ENCODE measurements around the gene PVALB.

Gene PVALB

DNA sequence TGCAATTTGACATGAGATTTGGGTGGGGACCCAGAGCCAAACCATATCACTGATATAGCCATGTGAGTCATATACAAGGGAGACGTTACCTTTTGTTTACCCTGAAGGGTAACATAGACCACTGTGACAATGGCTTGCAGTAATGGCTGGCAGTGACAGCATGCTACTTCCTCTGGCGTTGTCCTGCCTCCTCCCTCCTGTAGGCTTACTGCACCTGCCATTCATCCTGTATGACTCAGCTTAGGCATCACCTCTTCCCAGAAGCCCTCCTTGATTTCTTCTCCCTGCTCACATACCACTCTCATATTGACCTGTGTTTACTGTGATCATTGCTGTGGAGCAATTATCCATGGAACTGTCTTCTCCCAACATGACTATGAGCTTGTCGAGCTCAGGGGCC lies 12.0 kb upstream of the PVALB start:
- no peaks in the 10 kb centered on the region for H3K36me3 ChIP-seq (ENCODE audit: control insufficient read depth in 2 of 2, insufficient read depth in 2 of 2, low read length in 2 of 2)
- H3K27ac ChIP-seq (ENCODE audit: low read length): no peak overlapping the region
- H3K4me1 ChIP-seq (ENCODE audit: control insufficient read depth, insufficient read depth, low read length): no peaks in the 10 kb centered on the region
- H3K27me3 ChIP-seq (ENCODE audit: control insufficient read depth in 1 of 2, insufficient read depth in 2 of 2, low read length in 2 of 2): peaks cover 5 to 13% of the 10 kb centered on the region in 2 donors
- H3K9ac ChIP-seq (ENCODE audit: low read length in 2 of 2): no peak overlapping the region
- H3K9me3 ChIP-seq (ENCODE audit: control insufficient read depth in 2 of 2, low read length in 2 of 2): peaks cover 0 to 4% of the 10 kb centered on the region in 2 donors
- H3K4me3 ChIP-seq (ENCODE audit: low read length in 2 of 2): no peak overlapping the region

- H3K4me1 ChIP-seq (ENCODE audit: control insufficient read depth, insufficient read depth, low read length): no peaks in the 10 kb centered on the region
- no peaks in the 10 kb centered on the region for H3K36me3 ChIP-seq (ENCODE audit: control insufficient read depth in 2 of 2, insufficient read depth in 2 of 2, low read length in 2 of 2)
- H3K9me3 ChIP-seq (ENCODE audit: control insufficient read depth in 2 of 2, low read length in 2 of 2): no peaks in the 10 kb centered on the region
- no peak overlapping the region for H3K4me3 ChIP-seq (ENCODE audit: low read length in 2 of 2)
- no peak overlapping the region for H3K27ac ChIP-seq (ENCODE audit: low read length)
- H3K27me3 ChIP-seq (ENCODE audit: control insufficient read depth in 1 of 2, insufficient read depth in 2 of 2, low read length in 2 of 2): peaks cover 11 to 19% of the 10 kb centered on the region in 2 donors
- H3K9ac ChIP-seq (ENCODE audit: low read length in 2 of 2): no peak overlapping the region
Observed at GRCh38 chr22:36826262-36826661, 9.4 kb upstream of the PVALB start.

DNA sequence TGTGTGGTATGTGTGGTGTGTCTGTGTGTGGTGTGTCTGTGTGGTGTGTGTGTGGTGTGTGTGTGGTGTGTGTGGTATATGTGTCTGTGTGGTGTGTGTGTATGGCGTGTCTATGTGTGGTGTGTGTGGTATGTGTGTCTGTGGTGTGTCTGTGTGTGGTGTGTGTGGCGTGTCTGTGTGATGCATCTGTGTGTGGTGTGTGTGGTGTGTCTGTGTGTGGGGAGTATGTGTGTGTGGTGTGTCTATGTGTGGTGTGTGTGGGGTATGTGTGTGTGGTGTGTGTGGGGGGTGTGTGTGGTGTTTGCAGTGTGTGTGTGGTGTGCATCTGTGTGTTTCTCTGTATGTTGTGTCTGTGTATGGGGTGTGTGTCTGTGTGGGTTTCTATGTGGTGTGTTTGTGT lies 7.8 kb upstream of the PVALB start:
- no peak overlapping the region for H3K4me3 ChIP-seq (ENCODE audit: low read length in 2 of 2)
- no peaks in the 10 kb centered on the region for H3K4me1 ChIP-seq (ENCODE audit: control insufficient read depth, insufficient read depth, low read length)
- no peaks in the 10 kb centered on the region for H3K9me3 ChIP-seq (ENCODE audit: control insufficient read depth in 2 of 2, low read length in 2 of 2)
- H3K27me3 ChIP-seq (ENCODE audit: control insufficient read depth in 1 of 2, insufficient read depth in 2 of 2, low read length in 2 of 2): peaks cover 16 to 24% of the 10 kb centered on the region in 2 donors
- H3K36me3 ChIP-seq (ENCODE audit: control insufficient read depth in 2 of 2, insufficient read depth in 2 of 2, low read length in 2 of 2): no peaks in the 10 kb centered on the region
- H3K27ac ChIP-seq (ENCODE audit: low read length): no peak overlapping the region
- H3K9ac ChIP-seq (ENCODE audit: low read length in 2 of 2): no peak overlapping the region

DNA sequence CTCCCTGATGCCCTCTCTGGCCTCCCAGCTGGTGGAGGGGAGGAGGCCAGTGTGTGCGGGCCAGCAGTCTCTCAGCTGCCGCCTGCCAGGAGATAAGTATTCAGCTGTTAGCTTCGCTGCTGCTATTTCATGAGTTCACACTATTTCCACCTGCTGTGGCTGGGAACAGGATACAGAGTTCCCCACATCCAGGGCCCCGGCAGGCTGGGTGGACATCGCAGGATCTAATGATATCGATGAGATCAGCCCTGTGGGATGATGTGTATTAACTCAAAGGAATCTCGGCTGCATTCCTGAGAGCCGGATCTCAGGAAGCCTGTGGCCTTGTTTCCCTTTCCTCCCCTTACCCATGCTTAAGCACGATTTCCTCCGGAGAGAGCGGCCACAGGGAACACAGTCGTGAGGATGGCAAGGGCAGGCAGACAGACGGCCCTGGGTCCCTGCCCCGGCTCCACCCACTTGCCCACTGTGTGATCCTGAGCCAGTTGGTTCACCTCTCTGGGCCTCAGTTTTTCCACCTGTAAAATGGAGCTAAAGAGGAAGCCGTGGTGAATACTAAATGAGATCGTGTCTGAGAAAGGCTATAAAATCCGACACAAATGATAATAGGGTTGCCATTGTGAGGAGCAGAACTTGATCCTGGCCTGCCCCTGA lies 6.5 kb upstream of the PVALB start:
- Histone ChIP-seq H3K27me3 (ENCODE audit: control insufficient read depth in 1 of 2, insufficient read depth in 2 of 2, low read length in 2 of 2) (peaks cover 24 to 33% of the 10 kb centered on the region in 2 donors), H3K4me1 (ENCODE audit: control insufficient read depth, insufficient read depth, low read length) (no peaks in the 10 kb centered on the region), H3K9me3 (ENCODE audit: control insufficient read depth in 2 of 2, low read length in 2 of 2) (no peaks in the 10 kb centered on the region), H3K9ac (ENCODE audit: low read length in 2 of 2) (no peak overlapping the region), H3K4me3 (ENCODE audit: low read length in 2 of 2) (no peak overlapping the region), H3K27ac (ENCODE audit: low read length) (no peak overlapping the region), H3K36me3 (ENCODE audit: control insufficient read depth in 2 of 2, insufficient read depth in 2 of 2, low read length in 2 of 2) (no peaks in the 10 kb centered on the region)

DNA sequence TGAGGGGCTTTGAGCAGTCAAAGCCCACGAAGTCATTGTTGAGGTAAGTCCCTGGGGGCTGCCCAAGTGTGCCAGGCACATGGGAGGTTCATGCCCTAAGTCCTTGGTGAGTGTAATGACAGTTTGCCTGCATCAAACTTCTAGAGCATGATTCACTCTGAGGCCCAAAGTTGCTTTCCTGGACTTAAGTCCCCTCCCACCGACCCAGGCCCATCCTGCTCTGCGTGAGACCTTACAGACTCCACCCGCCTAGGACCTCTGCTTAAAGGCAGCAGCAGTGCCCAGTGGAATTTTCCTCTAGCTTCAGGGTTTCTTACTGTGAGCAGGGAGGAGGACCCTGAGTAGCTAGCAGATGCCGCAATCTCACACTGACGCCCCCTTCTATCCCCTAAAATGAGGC lies 5.7 kb upstream of the PVALB start:
- H3K27me3 ChIP-seq (ENCODE audit: control insufficient read depth in 1 of 2, insufficient read depth in 2 of 2, low read length in 2 of 2): peaks cover 31 to 40% of the 10 kb centered on the region in 2 donors
- no peaks in the 10 kb centered on the region for H3K9me3 ChIP-seq (ENCODE audit: control insufficient read depth in 2 of 2, low read length in 2 of 2)
- no peaks in the 10 kb centered on the region for H3K36me3 ChIP-seq (ENCODE audit: control insufficient read depth in 2 of 2, insufficient read depth in 2 of 2, low read length in 2 of 2)
- no peak overlapping the region for H3K4me3 ChIP-seq (ENCODE audit: low read length in 2 of 2)
- H3K4me1 ChIP-seq (ENCODE audit: control insufficient read depth, insufficient read depth, low read length): no peaks in the 10 kb centered on the region
- no peak overlapping the region for H3K27ac ChIP-seq (ENCODE audit: low read length)
- no peak overlapping the region for H3K9ac ChIP-seq (ENCODE audit: low read length in 2 of 2)

DNA sequence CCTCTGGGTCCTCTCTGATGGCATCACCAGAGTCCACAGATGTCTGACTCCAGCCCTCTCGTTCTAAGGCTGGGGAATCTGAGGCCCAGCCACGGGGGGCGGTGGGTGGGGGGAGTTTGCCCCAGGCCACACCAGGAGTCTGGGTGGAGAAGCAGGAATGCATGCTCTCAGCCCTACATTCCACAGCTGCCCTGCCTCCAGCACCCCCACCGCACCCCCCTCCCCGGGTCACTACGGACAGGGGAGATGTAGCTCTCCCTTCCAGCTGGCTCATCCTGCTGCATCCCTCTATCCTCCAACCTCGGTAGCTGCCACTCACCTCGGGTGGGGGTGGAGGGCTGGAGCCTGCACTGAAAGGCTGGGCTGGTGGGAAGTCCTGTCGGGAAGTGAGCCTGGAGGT lies 2.3 kb upstream of the PVALB start:
- peaks cover 55 to 57% of the 10 kb centered on the region in 2 donors for H3K27me3 ChIP-seq (ENCODE audit: control insufficient read depth in 1 of 2, insufficient read depth in 2 of 2, low read length in 2 of 2)
- no peak overlapping the region for H3K9ac ChIP-seq (ENCODE audit: low read length in 2 of 2)
- H3K4me1 ChIP-seq (ENCODE audit: control insufficient read depth, insufficient read depth, low read length): peaks cover 8% of the 10 kb centered on the region
- no peaks in the 10 kb centered on the region for H3K36me3 ChIP-seq (ENCODE audit: control insufficient read depth in 2 of 2, insufficient read depth in 2 of 2, low read length in 2 of 2)
- no peaks in the 10 kb centered on the region for H3K9me3 ChIP-seq (ENCODE audit: control insufficient read depth in 2 of 2, low read length in 2 of 2)
- no peak overlapping the region for H3K4me3 ChIP-seq (ENCODE audit: low read length in 2 of 2)
- no peak overlapping the region for H3K27ac ChIP-seq (ENCODE audit: low read length)

DNA sequence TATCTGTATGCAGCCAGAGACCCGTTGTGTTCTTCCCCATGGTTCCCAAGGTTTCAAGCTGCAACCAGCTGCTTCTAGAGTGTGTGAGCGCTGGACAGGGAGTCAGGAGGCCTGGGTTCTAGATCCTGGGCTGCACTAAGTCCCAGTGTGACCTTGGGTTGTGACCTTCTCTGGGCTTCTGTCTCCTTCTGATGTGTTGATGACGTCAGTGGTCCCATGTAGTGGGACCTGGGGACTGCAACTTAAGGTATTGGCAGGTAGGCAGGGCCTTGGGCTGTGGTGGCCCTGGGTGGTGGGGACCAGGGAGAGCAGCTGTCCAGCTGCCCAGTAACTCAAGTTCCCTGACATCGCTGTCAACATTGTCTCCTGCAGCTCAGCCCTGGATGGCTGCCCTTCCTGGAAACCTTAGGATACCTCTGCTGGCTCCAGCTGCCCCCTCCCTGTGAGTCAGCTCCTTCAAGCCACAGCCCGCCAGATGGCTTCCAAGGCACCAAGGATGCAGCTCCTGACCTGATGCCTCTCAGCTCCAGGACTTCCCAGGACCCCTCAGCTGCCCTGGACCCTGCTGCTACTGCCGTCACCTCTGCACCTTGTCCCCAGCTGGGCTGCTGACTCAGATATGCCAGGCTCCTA lies 1.3 kb upstream of the PVALB start:
- Histone ChIP-seq H3K27ac (ENCODE audit: low read length) (no peak overlapping the region), H3K36me3 (ENCODE audit: control insufficient read depth in 2 of 2, insufficient read depth in 2 of 2, low read length in 2 of 2) (no peaks in the 10 kb centered on the region), H3K4me1 (ENCODE audit: control insufficient read depth, insufficient read depth, low read length) (peaks cover 8% of the 10 kb centered on the region), H3K9ac (ENCODE audit: low read length in 2 of 2) (no peak overlapping the region), H3K4me3 (ENCODE audit: low read length in 2 of 2) (no peak overlapping the region), H3K27me3 (ENCODE audit: control insufficient read depth in 1 of 2, insufficient read depth in 2 of 2, low read length in 2 of 2) (peaks cover 54 to 57% of the 10 kb centered on the region in 2 donors), H3K9me3 (ENCODE audit: control insufficient read depth in 2 of 2, low read length in 2 of 2) (no peaks in the 10 kb centered on the region)

DNA sequence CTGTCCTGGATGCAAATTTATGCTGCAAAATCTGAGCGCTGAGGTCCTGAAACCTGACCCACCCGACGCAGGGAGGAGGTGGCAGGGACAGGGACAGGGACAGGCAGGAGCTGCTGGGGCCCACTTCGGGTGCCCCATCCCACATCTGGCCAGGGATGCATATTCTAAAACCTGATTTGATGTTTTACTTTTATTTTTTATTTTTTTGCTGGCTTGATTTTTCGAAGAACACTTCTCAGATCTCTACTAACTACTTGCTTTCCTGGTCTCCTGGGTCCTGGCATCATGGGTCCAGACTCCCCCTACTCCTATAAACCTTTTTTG lies 652 bp upstream of the PVALB start:
- Histone ChIP-seq H3K36me3 (ENCODE audit: control insufficient read depth in 2 of 2, insufficient read depth in 2 of 2, low read length in 2 of 2) (no peaks in the 10 kb centered on the region), H3K9ac (ENCODE audit: low read length in 2 of 2) (no peak overlapping the region), H3K9me3 (ENCODE audit: control insufficient read depth in 2 of 2, low read length in 2 of 2) (no peaks in the 10 kb centered on the region), H3K27ac (ENCODE audit: low read length) (no peak overlapping the region), H3K4me1 (ENCODE audit: control insufficient read depth, insufficient read depth, low read length) (peaks cover 8% of the 10 kb centered on the region), H3K27me3 (ENCODE audit: control insufficient read depth in 1 of 2, insufficient read depth in 2 of 2, low read length in 2 of 2) (peaks cover 52 to 54% of the 10 kb centered on the region in 2 donors), H3K4me3 (ENCODE audit: low read length in 2 of 2) (peak overlapping the region in 1 of 2 donors; percentile 59)

DNA sequence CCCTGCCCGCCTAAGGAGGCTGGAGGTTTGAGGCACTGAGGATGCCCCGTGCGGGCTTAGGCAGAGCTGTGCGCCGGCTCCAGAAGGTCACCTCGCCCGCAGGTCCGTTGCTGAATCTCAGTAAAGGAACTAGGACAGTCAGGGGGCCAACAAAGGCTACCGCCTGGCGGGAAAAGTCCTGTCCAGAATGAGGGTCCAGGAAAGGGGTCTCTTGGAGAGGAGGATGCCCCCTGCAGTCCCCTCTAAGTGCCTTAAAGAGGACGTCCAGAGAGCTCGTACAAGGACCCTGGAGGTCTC lies 548 bp downstream of the PVALB start:
- Histone ChIP-seq H3K27me3 (ENCODE audit: control insufficient read depth in 1 of 2, insufficient read depth in 2 of 2, low read length in 2 of 2) (peaks cover 49 to 55% of the 10 kb centered on the region in 2 donors), H3K4me3 (ENCODE audit: low read length in 2 of 2) (peak overlapping the region in 1 of 2 donors; percentile 59), H3K9ac (ENCODE audit: low read length in 2 of 2) (no peak overlapping the region), H3K4me1 (ENCODE audit: control insufficient read depth, insufficient read depth, low read length) (peaks cover 8% of the 10 kb centered on the region), H3K27ac (ENCODE audit: low read length) (no peak overlapping the region), H3K9me3 (ENCODE audit: control insufficient read depth in 2 of 2, low read length in 2 of 2) (no peaks in the 10 kb centered on the region), H3K36me3 (ENCODE audit: control insufficient read depth in 2 of 2, insufficient read depth in 2 of 2, low read length in 2 of 2) (no peaks in the 10 kb centered on the region)

DNA sequence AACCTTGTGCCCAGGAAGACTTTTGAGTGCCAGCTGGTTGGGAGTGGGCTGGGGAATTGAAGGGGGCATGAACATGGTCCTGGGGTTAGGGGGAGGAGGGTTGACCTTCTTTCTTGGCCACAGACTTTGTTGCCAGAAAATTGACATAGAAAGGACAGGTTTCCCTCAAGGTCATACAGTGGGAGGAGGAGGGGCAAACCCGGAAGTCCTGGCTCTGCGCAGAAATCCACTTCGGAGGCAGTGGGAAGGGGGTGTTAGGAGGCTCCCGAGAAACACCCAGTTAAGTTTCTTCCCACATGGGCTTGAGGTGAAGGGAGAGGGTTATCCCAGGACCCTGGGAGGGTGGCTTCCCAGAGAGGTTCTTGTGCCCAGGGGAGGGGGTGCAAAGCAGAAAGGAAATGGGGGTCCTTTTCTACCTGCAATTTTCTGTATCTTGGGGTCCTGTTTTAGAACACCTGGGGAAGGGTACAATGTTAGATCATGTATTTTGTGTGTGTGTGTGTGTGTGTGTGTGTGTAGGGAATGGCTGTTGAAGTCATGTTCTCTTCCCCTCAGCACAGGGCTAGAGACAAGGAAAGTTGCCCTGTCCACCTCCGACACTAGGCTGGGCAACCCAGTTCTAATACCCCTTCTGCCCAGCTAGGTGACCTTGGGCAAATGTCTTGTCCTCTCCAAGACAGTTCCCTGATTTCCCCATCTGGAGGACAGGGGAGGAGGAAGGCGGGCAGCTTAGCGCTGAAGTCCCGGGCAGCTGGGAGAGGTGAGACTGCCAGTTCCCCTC lies 1.1 kb downstream of the PVALB start:
- H3K4me3 ChIP-seq (ENCODE audit: low read length in 2 of 2): no peak overlapping the region
- no peak overlapping the region for H3K27ac ChIP-seq (ENCODE audit: low read length)
- no peaks in the 10 kb centered on the region for H3K9me3 ChIP-seq (ENCODE audit: control insufficient read depth in 2 of 2, low read length in 2 of 2)
- peaks cover 49 to 55% of the 10 kb centered on the region in 2 donors for H3K27me3 ChIP-seq (ENCODE audit: control insufficient read depth in 1 of 2, insufficient read depth in 2 of 2, low read length in 2 of 2)
- no peaks in the 10 kb centered on the region for H3K36me3 ChIP-seq (ENCODE audit: control insufficient read depth in 2 of 2, insufficient read depth in 2 of 2, low read length in 2 of 2)
- peaks cover 8% of the 10 kb centered on the region for H3K4me1 ChIP-seq (ENCODE audit: control insufficient read depth, insufficient read depth, low read length)
- no peak overlapping the region for H3K9ac ChIP-seq (ENCODE audit: low read length in 2 of 2)

DNA sequence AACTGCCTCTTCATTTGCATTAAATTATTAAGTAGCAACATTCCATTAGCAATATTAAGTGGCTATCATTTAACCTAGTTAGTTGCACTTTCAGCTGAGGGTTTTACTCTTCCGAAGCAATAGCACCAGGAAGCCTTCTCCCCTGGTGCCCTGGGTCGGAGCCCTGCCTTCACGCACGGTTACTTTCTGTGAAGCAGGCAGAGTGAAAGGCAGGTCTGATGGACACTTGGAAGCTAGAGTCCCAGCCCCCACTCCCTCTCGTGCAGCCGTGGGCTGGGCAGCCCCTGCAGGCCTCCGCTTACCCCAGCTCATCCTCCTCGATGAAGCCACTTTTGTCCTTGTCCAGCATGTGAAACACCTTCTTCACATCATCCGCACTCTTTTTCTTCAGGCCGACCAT lies 2.0 kb downstream of the PVALB start:
- H3K9me3 ChIP-seq (ENCODE audit: control insufficient read depth in 2 of 2, low read length in 2 of 2): no peaks in the 10 kb centered on the region
- no peak overlapping the region for H3K9ac ChIP-seq (ENCODE audit: low read length in 2 of 2)
- H3K27me3 ChIP-seq (ENCODE audit: control insufficient read depth in 1 of 2, insufficient read depth in 2 of 2, low read length in 2 of 2): peaks cover 46 to 51% of the 10 kb centered on the region in 2 donors
- no peak overlapping the region for H3K4me3 ChIP-seq (ENCODE audit: low read length in 2 of 2)
- H3K4me1 ChIP-seq (ENCODE audit: control insufficient read depth, insufficient read depth, low read length): peaks cover 8% of the 10 kb centered on the region
- no peak overlapping the region for H3K27ac ChIP-seq (ENCODE audit: low read length)
- H3K36me3 ChIP-seq (ENCODE audit: control insufficient read depth in 2 of 2, insufficient read depth in 2 of 2, low read length in 2 of 2): no peaks in the 10 kb centered on the region

All from stomach smooth muscle (tissue), 2 donors.